GM12891 (cell line): ENCODE results near the gene CRK.

Source experiments
- POLR2A ChIP-seq: IDR thresholded peaks from 2 replicates; pipeline ENCODE4 v1.6.1; 2011; ENCODE audit warnings: low read depth, low read length, control low read depth
- POLR2AphosphoS5 ChIP-seq: IDR thresholded peaks from 2 replicates; pipeline ENCODE4 v1.6.1; 2011; ENCODE audit warnings: low read depth, low read length, control low read depth
- POU2F2 ChIP-seq: IDR thresholded peaks from 2 replicates; pipeline ENCODE4 v1.6.1; 2011; ENCODE audit warnings: low read depth, mild to moderate bottlenecking, control low read depth, low read length, moderate library complexity
- TAF1 ChIP-seq: IDR thresholded peaks from 2 replicates; pipeline ENCODE4 v1.6.1; 2011; ENCODE audit warnings: low read depth, low read length, control low read depth

DNA sequence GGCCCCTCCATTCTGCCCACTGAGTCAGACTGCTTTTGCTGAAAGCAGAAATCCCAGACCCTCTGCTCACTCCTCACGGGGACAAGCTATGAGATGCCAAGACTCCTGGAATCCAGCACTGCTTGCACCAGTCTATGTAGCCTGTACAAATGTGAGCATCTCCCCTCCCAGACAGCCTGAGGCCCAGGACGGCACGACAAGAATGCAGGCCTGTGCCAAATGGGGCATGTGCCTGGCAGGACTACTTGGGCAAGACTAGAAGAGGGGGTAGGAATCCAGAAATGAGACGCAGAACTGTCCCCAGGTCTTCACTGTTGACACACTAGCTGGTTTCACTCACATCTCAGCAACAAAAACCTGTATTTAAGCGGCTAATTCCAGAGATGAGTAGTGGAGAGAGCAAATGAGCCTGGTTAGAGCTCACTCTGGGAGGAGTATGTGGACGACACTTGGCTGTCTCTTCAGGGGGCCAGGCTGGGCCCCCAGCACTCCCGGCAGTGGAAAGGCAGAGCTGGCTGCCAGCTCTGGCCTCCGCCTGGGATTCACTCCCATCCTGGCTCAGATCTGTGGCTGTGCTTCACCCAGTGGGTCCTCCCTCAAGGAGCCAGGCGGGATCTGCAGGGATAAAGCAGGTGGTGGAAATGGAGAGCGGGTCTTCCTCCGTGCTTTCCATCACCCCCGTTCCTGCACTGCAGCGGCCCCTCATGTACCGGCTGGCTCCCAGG is 39.4 kb upstream of the CRK start:
- TF ChIP-seq POLR2AphosphoS5: no peak
- no peak for TF ChIP-seq TAF1
- TF ChIP-seq POU2F2: no peak
- no peak for TF ChIP-seq POLR2A
